Measurements from ENCODE around the gene EIF3D. TPM values are rescaled to one million over a fixed set of nuclear protein-coding genes. Genes with fewer than 3 reads are reported as not detected.

The EIF3D gene
- total and polyA plus RNA-seq, 9 of the 15 experiments (the other 6 are each of a cell fraction or from before 2014, with no cell fraction given) = 191 to 422 (median 279) TPM

DNA sequence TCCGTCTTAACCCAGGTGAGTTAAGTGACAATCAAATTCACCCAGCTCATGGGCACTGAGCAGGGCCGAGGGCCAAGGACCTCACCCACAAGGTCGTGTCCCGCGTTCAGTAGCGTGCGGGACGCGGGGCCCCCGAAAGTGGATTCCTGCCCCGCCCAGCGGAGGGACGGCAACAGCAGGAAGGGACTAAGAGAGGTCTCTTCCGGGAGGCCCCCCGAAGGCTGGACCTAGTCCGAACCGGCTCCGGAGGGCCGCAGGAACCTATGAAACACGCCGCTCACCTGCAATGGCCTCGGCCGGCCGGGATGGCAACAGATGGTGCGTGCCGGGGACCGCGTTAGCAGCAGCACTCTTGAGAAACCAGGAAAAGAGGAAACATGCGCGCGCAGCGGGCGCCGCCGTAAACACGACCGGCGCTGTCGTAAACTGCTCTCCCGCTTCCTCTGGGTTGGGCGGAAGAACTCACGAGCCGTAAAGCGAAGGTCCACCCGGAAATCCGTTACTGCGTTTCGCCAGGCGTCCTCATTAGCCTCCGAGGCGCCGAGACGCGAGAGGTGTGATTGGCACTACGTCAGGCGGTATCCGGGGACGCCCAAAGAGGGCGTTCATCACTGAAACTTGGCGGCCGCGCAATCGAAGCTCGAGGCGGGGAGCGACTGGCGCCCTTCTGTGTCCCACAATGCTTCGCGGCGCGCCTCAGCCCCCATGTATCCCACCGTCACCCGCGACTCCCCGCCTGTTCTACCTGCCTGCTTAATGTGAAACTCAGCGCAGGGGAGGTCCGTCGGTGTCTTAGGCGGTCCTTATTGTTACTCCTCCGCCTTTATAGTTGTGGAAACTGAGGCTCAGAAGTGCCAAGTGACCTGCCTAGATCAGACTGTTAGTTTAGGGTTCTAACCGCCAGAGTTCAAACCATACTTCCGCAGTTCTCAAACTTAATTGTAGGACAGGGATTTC lies at the start of gene EIF3D (continued):
- TF ChIP-seq BMI1 (IDR thresholded peaks at IDR 0.05; ENCODE audit: low read length) (no peak), NR2F6 (CRISPR knock-in tag; IDR thresholded peaks at IDR 0.05) (no peak), BRCA1 (IDR thresholded peaks at IDR 0.05) (no peak), BRCA1 (CRISPR knock-in tag; IDR thresholded peaks at IDR 0.05) (no peak), ZNF76 (CRISPR knock-in tag; IDR thresholded peaks at IDR 0.05; ENCODE audit: borderline replicate concordance) (no peak), GATA2 (CRISPR knock-in tag; IDR thresholded peaks at IDR 0.05) (no peak), JUND (IDR thresholded peaks at IDR 0.05; ENCODE audit: borderline replicate concordance, low read depth, low read length) (peak; percentile 58; the same call in 1 of the 2 replicates), JUND (tag; IDR thresholded peaks at IDR 0.05; ENCODE audit: borderline replicate concordance, low read depth, low read length) (peak; percentile 34; the same call in 1 of the 3 replicates), WHSC1 (IDR thresholded peaks at IDR 0.05; ENCODE audit: low read length) (no peak), NFATC3 (IDR thresholded peaks at IDR 0.05) (no peak), EWSR1 (IDR thresholded peaks at IDR 0.05; ENCODE audit: borderline replicate concordance, low read depth, partially characterized antibody) (no peak), NCOA1 (IDR thresholded peaks at IDR 0.05; ENCODE audit: low read depth) (peak; percentile 49; the same call in 1 of the 2 replicates), ZNF436 (CRISPR knock-in tag; IDR thresholded peaks at IDR 0.05) (no peak), TRIM28 (IDR thresholded peaks at IDR 0.05) (no peak), SAP30 (IDR thresholded peaks at IDR 0.05; ENCODE audit: borderline replicate concordance, insufficient read depth, low read depth, low read length, poor library complexity, severe bottlenecking) (peak; percentile 63)
- TF ChIP-seq, protein P1, sequence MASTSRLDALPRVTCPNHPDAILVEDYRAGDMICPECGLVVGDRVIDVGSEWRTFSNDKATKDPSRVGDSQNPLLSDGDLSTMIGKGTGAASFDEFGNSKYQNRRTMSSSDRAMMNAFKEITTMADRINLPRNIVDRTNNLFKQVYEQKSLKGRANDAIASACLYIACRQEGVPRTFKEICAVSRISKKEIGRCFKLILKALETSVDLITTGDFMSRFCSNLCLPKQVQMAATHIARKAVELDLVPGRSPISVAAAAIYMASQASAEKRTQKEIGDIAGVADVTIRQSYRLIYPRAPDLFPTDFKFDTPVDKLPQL (IDR thresholded peaks at IDR 0.05; ENCODE audit: extremely low read depth, insufficient read length) = no peak
- TF ChIP-seq, protein P2, sequence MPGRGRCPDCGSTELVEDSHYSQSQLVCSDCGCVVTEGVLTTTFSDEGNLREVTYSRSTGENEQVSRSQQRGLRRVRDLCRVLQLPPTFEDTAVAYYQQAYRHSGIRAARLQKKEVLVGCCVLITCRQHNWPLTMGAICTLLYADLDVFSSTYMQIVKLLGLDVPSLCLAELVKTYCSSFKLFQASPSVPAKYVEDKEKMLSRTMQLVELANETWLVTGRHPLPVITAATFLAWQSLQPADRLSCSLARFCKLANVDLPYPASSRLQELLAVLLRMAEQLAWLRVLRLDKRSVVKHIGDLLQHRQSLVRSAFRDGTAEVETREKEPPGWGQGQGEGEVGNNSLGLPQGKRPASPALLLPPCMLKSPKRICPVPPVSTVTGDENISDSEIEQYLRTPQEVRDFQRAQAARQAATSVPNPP (IDR thresholded peaks at IDR 0.05; ENCODE audit: borderline replicate concordance, insufficient read depth, insufficient read length) = no peak
- TF ChIP-seq, protein P3, sequence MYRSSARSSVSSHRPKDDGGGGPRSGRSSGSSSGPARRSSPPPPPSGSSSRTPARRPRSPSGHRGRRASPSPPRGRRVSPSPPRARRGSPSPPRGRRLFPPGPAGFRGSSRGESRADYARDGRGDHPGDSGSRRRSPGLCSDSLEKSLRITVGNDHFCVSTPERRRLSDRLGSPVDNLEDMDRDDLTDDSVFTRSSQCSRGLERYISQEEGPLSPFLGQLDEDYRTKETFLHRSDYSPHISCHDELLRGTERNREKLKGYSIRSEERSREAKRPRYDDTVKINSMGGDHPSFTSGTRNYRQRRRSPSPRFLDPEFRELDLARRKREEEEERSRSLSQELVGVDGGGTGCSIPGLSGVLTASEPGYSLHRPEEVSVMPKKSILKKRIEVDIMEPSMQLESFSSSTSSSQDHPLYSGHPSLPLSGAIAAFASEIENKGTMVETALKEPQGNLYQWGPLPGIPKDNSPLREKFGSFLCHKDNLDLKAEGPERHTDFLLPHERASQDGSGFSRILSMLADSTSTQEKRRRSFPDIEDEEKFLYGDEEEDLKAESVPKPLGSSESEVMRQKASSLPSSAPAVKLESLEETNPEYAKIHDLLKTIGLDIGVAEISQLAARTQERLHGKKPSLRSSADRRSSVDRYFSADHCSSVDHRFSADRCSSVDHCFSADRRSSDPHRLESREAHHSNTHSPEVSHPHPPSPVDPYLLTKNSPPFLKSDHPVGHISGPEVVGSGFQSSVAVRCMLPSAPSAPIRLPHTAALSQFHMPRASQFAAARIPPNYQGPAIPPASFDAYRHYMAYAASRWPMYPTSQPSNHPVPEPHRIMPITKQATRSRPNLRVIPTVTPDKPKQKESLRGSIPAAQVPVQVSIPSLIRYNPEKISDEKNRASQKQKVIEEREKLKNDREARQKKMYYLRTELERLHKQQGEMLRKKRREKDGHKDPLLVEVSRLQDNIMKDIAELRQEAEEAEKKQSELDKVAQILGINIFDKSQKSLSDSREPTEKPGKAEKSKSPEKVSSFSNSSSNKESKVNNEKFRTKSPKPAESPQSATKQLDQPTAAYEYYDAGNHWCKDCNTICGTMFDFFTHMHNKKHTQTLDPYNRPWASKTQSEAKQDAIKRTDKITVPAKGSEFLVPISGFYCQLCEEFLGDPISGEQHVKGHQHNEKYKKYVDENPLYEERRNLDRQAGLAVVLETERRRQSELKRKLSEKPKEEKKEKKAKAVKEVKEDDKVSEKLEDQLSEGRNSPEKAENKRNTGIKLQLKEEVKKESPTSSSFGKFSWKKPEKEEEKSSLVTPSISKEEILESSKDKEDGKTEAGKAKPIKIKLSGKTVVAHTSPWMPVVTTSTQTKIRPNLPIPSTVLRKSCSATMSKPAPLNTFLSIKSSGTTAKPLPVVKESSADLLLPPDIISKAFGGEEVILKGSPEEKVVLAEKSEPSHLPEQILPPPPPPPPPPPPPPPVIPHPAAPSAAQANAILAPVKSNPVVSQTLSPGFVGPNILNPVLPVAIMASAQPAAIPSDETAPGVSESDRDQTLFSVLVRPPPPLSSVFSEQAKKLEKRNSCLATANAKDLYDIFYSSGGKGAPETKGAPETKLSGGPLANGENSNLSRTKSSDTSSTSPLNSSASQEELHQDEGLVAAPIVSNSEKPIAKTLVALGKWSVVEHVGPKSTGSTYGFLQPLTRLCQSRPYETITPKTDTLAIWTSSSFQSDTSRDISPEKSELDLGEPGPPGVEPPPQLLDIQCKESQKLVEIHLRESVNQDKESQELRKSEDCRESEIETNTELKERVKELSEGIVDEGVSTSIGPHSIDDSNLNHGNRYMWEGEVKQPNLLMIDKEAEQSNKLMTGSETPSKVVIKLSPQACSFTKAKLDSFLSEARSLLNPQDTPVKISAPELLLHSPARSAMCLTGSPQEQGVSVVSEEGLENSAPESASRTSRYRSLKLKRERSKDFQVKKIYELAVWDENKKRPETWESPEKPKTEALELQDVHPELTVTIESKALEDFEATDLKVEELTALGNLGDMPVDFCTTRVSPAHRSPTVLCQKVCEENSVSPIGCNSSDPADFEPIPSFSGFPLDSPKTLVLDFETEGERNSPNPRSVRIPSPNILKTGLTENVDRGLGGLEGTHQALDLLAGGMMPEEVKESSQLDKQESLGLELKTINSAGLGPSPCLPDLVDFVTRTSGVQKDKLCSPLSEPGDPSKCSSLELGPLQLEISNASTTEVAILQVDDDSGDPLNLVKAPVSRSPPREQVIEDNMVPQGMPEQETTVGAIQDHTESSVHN (IDR thresholded peaks at IDR 0.05; ENCODE audit: borderline replicate concordance in 1 of 2, low read depth in 1 of 2) = no peak

All from K562 (cell line).